Skin of body (tissue), 2 donors: ENCODE measurements around the gene FAM43A. TPM values are rescaled to one million over a fixed set of nuclear protein-coding genes. Genes with fewer than 3 reads are reported as not detected.

Experiments
- DNase-seq: peaks from one replicate; lab custom pipeline; 2025; lab: John Stamatoyannopoulos, UW
- total RNA-seq: library from RNA; depleted of rRNA; stranded (reverse); fragments of >200 nt; gene quantifications from one replicate; pipeline ENCODE4 v1.2.3, GENCODE V29; 2014

The FAM43A gene, protein sequence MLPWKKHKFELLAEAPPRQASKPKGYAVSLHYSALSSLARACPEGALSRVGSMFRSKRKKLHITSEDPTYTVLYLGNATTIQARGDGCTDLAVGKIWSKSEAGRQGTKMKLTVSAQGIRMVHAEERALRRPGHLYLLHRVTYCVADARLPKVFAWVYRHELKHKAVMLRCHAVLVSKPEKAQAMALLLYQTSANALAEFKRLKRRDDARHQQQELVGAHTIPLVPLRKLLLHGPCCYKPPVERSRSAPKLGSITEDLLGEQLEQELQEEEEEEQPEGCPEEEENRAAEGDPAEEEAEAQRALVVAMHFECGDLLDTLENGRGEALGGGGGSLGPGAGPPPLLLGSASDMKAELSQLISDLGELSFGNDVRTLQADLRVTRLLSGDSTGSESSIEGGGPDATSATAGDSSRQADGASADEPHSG
- total RNA-seq, result 10.7 TPM

GRCh38 chr3:194685718-194686413 is at the start of gene FAM43A:
FAM43A (plus strand) TSS chr3:194685883; CDS start chr3:194686827, 944 bp downstream.
- peak; percentile 83 for DNase-seq

GRCh38 chr3:194637066-194637465 is 48.6 kb upstream of the FAM43A start:
- DNase-seq, result no peak

- no peak for DNase-seq
Measured at GRCh38 chr3:194637541-194638400, 47.9 kb upstream of the FAM43A start.

DNA sequence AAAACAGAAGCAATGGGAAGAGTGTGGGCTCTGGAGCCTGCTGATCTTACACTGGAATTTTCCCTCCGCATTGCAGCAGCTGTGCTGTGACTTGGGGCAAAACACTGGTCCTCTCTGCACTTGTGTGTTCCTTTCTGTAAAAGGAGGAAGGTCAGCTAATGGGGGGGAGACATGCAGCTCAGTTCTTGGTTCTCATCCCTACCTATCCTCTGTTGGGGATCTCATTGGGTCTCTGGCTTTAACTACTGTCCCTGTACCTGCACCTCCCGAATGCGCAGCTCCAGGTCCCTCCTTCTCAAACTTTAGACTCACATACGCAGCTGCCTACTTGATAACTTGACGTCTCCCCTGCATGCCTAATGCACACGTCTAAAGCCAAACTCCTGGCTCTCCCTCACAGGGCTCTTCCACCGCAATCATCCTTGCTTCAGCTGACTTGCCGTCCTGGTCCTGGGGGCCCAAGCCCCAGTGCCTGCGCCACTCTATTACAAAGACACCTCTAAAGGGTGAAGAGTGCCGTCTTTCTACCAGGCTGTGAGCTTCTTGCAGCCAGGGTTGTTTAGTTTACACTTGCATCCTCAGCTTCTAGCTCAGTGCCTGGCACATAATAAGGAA is 46.6 kb upstream of the FAM43A start:
- no peak for DNase-seq

- DNase-seq, result no peak
Measured at GRCh38 chr3:194640829-194641228, 44.9 kb upstream of the FAM43A start.

DNA sequence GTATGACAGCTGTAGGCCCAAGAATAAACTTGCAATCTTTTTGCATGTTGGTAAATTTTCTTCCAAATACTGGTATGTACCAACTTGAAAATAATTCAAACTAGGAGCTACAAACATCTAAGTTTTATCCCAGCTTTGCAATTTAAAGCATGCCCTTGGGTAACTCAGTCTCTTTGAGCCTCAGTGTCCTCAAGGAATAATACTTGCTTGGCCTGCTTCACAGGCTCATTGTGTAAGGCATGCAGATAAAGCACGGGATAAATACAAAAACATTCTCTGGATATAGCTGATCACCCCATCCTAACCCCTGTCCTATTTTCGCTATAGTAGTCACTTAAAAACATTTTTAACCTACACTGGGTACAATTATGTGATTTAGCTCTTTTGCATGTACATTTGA is 42.9 kb upstream of the FAM43A start:
- DNase-seq, result no peak

GRCh38 chr3:194647747-194648146 is 37.9 kb upstream of the FAM43A start:
- no peak for DNase-seq

GRCh38 chr3:194654443-194654842 is 31.2 kb upstream of the FAM43A start:
- no peak for DNase-seq

DNA sequence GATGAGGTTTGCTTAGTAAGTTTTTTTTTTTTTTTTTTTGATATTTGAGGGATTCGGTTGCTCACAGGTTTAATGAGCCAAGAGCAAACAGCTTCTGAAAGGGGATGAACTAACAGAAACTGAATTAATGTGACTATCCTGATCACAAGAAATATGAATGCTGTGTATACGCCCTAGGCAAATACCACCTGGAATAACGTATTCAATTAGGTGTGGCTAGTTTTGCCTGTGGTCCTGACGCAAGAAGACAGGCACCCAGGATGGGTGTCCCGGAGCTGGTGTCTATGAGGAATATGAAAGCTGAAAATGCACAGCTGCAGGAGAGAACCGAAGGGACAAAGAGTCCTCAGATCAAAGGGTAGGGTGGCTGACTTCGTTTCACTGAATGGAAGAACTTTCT is 28.2 kb upstream of the FAM43A start:
- no peak for DNase-seq

DNA sequence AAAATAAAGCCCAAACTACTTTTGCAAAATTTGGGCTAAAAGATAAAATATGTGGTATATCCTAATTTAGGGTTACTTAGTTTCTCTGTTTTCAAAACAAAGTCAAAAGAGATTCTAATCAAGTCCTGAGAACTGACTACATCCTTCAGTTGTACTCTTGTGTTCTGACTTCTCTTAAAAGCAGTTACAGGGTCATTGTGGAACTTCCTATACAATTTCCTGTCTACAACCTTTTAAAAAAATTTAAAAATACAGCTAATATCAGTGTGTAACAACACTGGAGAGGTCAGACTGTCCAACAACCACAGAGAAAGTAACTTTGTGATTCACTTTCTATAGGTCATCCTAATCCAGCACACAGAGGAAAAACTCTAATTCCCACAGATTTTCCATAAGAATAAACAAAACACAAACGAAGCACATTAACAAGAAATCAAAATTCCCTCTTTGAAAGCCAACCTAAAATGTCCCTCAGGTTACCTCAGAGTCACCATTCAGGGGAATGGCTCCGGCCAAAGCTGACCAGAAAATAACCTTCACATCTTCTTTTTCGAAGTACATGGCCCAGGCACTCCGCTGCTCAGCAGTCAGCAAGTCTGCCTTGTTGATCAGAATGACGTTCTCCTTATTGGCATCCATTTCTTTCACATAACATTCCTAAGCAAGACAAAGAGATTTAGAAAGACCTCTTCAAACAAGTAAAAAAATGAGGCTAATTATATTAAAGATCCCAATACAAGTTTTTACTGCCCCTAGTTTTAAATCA is 27.0 kb upstream of the FAM43A start:
- DNase-seq, result no peak

DNA sequence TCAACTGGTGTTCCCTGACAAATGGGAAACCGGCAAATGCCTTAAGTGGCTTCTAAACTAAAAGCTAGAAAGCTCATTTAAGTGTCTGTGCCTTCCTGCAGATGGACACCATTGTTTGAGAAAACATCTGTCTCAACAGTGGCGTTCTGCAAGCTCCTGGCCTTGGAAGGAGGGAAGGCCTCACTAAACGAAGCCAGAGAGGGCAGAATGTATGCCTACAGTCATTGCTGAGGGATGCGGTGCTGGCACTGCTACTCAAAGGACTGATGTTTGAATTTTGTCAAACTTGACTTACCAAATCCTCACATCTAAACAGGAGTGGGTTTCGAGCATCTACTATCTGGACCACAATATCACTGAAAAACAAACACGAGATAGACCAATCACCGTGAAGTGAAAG is 25.9 kb upstream of the FAM43A start:
- DNase-seq, result no peak

- no peak for DNase-seq
Measured at GRCh38 chr3:194661374-194661773, 24.3 kb upstream of the FAM43A start.

DNA sequence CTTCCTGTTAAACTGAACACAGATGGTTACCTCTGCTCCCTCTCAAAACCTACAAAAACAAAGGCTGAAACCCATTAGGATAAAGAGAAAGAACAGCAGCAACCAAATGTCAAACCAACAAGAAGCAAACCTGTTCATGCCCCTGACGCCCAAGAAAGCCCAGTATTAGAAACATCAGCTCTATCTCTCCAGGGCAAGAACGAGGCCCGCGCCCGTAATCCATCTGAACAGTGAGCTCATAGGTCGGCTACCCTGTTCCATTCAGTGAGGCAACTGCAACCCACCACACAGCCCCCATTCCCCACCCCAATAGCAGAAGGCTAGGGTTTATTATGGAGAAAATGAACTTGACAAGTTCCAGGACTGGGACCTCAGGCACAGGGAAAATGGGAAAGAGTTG is 23.7 kb upstream of the FAM43A start:
- no peak for DNase-seq

DNA sequence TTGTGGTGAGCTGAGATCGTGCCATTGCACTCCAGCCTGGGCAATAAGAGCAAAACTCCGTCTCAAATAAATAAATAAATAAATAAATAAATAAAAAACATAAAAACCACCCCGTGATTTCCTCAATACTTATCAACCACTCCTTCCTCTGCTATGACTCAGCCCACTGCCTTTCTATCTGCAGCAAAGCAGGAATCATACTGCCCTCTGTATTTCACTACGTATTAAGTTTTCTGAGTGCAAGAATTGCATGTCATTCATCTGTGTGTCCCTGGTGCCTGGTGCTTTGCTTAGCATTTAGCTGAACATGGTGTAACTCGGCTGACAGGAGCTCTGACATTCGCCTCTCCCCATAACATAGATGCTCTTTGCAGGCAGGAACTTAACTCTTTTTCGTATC is 20.8 kb upstream of the FAM43A start:
- DNase-seq, result no peak

DNA sequence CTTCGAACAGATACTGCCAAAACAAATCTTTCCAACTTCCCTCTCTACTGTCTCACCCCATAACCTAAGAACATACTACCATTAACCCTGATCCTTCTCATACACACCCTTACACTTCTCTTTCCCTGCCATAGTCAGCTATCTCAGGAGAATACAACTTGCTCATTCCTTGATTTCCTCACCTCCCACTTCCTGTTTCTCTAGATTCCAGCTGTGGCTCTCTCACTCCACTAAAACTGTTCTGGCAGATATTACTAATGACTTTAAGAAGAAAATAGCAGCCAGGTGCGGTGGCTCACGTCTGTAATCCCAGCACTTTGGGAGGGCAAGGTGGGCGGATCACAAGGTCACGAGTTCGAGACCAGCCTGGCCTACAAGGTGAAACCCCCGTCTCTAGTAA is 18.3 kb upstream of the FAM43A start:
- DNase-seq, result no peak

DNA sequence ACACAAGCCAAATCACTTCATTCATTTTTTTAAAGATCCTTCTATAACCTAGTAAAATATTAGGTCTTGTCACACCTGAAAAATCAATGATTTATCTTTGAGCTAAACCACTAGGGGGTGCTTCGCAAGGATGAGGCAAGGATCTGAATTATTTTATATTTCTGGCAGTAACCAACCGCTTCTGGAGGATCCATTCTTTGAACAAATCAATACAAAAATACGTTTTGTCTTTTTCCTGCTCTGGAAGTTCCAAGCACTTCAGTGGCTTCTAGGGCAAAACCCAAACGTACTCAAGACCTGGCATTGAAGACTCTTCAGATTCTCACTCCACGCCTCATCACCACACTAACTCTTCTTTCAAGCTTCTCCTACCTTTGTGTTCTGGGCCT is 14.2 kb upstream of the FAM43A start:
- DNase-seq, result no peak

GRCh38 chr3:194671900-194672808 is 13.5 kb upstream of the FAM43A start, which contains the start of gene LSG1:
LSG1 (minus strand) TSS chr3:194672191; CDS start chr3:194672162, 29 bp downstream.
- DNase-seq, result peak; percentile 99

DNA sequence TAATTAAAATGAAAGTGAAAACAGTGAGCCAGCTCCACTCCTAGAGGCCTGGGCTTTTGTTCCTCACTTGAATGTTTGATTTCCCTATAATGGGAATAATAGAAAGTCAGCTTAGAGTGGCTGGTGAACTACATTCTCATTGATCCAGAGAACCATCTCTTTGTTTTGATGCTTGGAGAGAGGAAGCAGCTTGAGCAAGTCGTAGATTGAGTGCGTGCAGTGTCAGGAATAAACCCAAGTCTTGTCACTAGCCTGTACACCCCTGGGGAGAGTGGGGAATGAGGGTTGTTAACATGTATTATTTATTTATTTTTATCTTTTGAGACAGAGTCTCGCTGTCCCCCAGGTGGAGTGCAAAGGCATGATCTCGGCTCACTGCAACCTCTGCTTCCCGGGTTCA is 12.8 kb upstream of the FAM43A start:
- no peak for DNase-seq

DNA sequence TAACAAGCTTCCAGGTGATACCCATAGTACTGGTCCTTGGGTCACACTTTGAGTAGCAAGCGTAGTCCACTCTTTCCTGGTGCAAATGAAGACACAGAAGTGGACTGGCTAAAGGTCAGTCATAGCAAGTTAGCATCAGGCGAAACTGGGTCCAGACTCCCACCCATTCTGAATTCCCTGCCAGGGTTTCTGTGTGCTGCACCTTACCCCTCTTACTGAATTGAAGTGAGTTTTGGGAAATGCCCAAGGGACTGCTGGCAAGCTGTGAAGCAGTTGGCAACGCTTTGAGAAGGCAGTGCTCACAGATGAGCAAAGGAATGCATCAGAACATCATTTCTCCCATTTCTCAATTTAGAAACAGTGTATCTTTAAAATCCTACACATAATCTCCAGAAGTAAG is 11.9 kb upstream of the FAM43A start:
- no peak for DNase-seq
